ENCODE measurements around the gene APRT. TPM values are rescaled to one million over a fixed set of nuclear protein-coding genes. Genes with fewer than 3 reads are reported as not detected.
A peak's percentile ranks its signal among the peaks of the same experiment; 100 is the strongest.

The APRT gene
- total RNA-seq, 1 experiment from 2014 or later: 134 TPM

- Histone ChIP-seq H3K4me1 (ENCODE audit: insufficient read depth, low read length, poor library complexity, severe bottlenecking) (no peaks in the 10 kb centered on the region), H3K4me3 (ENCODE audit: low read depth, low read length, poor library complexity, severe bottlenecking) (no peak overlapping the region), H3K27me3 (replicated peaks; ENCODE audit: insufficient read depth, low read depth, low read length, poor library complexity) (no peaks in the 10 kb centered on the region), H3K9me3 (ENCODE audit: low read depth, low read length, poor library complexity, severe bottlenecking) (no peaks in the 10 kb centered on the region), H3K27ac (ENCODE audit: low read depth, low read length, poor library complexity, severe bottlenecking) (peak overlapping the region; percentile 37), H3K36me3 (ENCODE audit: insufficient read depth, low read length, poor library complexity, severe bottlenecking) (no peaks in the 10 kb centered on the region)
- BruUV-seq (replicated peaks): no TSS peak
- intact Hi-C loops (cut with micrococcal nuclease; ENCODE audit: unreplicated experiment): no loop called here
- POLR2A ChIA-PET (ENCODE audit: low non-redundant PET): no interaction called here
- DNase-seq (ENCODE audit: low spot score): no peak
- no peak for TF ChIP-seq CTCF (conservative IDR thresholded peaks at IDR 0.05; ENCODE audit: low read depth, low read length)
- TF ChIP-seq EZH2 (IDR thresholded peaks at IDR 0.05; ENCODE audit: borderline replicate concordance, low read depth, low read length, poor library complexity, severe bottlenecking): no peak
- CTCF ChIA-PET: no interaction called here
Observed at GRCh38 chr16:88821168-88821850, 9.6 kb upstream of the APRT start.

GRCh38 chr16:88820385-88821025 lies 8.8 kb upstream of the APRT start:
- no peak for DNase-seq (ENCODE audit: low spot score)
- Histone ChIP-seq H3K4me3 (ENCODE audit: low read depth, low read length, poor library complexity, severe bottlenecking) (no peak overlapping the region), H3K4me1 (ENCODE audit: insufficient read depth, low read length, poor library complexity, severe bottlenecking) (no peaks in the 10 kb centered on the region), H3K27ac (ENCODE audit: low read depth, low read length, poor library complexity, severe bottlenecking) (no peak overlapping the region), H3K9me3 (ENCODE audit: low read depth, low read length, poor library complexity, severe bottlenecking) (no peaks in the 10 kb centered on the region), H3K27me3 (replicated peaks; ENCODE audit: insufficient read depth, low read depth, low read length, poor library complexity) (no peaks in the 10 kb centered on the region), H3K36me3 (ENCODE audit: insufficient read depth, low read length, poor library complexity, severe bottlenecking) (no peaks in the 10 kb centered on the region)
- TF ChIP-seq CTCF (conservative IDR thresholded peaks at IDR 0.05; ENCODE audit: low read depth, low read length) (no peak), EZH2 (IDR thresholded peaks at IDR 0.05; ENCODE audit: borderline replicate concordance, low read depth, low read length, poor library complexity, severe bottlenecking) (no peak)
- intact Hi-C loops (cut with micrococcal nuclease; ENCODE audit: unreplicated experiment): no loop called here
- ChIA-PET CTCF (interaction anchor here (0.6 kb wide), 1 partner anchor 83 kb away, joined by 3 read pairs; no protein-coding TSS in a partner anchor), POLR2A (ENCODE audit: low non-redundant PET) (interaction anchor here (0.6 kb wide), 1 partner anchor 11 kb away, joined by 3 read pairs; no protein-coding TSS in a partner anchor)
- no TSS peak for BruUV-seq (replicated peaks)

GRCh38 chr16:88819126-88819525 lies 7.4 kb upstream of the APRT start:
- Histone ChIP-seq H3K27ac (ENCODE audit: low read depth, low read length, poor library complexity, severe bottlenecking) (no peak overlapping the region), H3K9me3 (ENCODE audit: low read depth, low read length, poor library complexity, severe bottlenecking) (no peaks in the 10 kb centered on the region), H3K27me3 (replicated peaks; ENCODE audit: insufficient read depth, low read depth, low read length, poor library complexity) (no peaks in the 10 kb centered on the region), H3K36me3 (ENCODE audit: insufficient read depth, low read length, poor library complexity, severe bottlenecking) (no peaks in the 10 kb centered on the region), H3K4me1 (ENCODE audit: insufficient read depth, low read length, poor library complexity, severe bottlenecking) (no peaks in the 10 kb centered on the region), H3K4me3 (ENCODE audit: low read depth, low read length, poor library complexity, severe bottlenecking) (no peak overlapping the region)
- no TSS peak for BruUV-seq (replicated peaks)
- intact Hi-C loops (cut with micrococcal nuclease; ENCODE audit: unreplicated experiment): no loop called here
- DNase-seq (ENCODE audit: low spot score): no peak
- CTCF ChIA-PET: no interaction called here
- TF ChIP-seq CTCF (conservative IDR thresholded peaks at IDR 0.05; ENCODE audit: low read depth, low read length) (no peak), EZH2 (IDR thresholded peaks at IDR 0.05; ENCODE audit: borderline replicate concordance, low read depth, low read length, poor library complexity, severe bottlenecking) (no peak)
- POLR2A ChIA-PET (ENCODE audit: low non-redundant PET): no interaction called here
